ENCODE results near the gene PLXNC1.
"Not testable (repeated sequence)": the region's sequence is repeated elsewhere in the genome, so short reads cannot be mapped to it uniquely, and the experiment has no call there.

Gene PLXNC1

DNA sequence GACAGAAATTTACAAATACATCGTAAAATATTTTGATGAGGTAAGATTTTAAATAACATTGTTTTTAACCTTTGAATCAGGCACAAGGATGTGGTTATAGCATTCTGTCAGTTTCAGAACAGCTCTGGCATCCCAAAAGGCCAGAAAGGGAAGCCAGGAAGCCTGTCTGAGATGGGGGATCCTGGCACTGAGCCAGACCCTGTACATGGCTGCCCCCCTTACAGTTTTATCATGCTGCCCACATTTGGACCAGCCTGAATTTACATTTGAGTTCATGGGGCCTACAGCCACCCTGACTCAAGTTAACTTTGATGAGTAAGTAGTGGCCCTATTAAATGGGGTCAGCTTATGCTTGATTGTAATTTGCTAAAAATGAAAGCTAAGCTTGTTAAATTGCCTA lies 155.6 kb downstream of the PLXNC1 start:
- DNase-seq (ENCODE audit: low read depth) = no peak

DNA sequence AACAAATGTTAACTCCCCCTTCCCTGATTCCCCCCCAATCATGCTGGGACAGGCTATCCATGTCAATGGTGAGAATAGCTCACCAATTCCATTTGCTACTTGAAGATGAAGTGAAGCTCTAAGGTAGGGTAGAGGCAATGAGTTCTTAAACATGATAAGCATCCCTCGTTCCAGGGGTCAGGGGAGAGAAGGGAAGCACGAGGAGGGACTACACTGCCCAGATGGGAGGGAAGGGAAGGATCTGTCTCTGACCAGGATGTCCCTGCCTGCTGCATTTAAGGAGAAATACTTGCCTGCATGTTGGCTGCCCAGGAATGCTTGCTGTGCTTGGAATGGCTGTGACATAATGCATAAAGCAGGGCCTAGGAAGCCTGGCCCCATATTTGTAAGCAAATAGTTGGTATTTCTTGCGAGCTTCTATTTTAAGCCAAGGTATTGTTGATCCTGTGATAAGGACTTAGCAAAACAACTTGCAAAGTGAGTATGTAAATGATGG lies 156.2 kb downstream of the PLXNC1 start:
- peak; percentile 20 for DNase-seq (ENCODE audit: low read depth)

GRCh38 chr12:94305130-94305957 lies 157.0 kb downstream of the PLXNC1 start:
- no peak for DNase-seq (ENCODE audit: low read depth)

GRCh38 chr12:94308612-94309011 lies 160.2 kb downstream of the PLXNC1 start:
- no peak for DNase-seq (ENCODE audit: low read depth)

GRCh38 chr12:94309373-94309772 lies 161.0 kb downstream of the PLXNC1 start:
- DNase-seq (ENCODE audit: low read depth) = no peak

DNA sequence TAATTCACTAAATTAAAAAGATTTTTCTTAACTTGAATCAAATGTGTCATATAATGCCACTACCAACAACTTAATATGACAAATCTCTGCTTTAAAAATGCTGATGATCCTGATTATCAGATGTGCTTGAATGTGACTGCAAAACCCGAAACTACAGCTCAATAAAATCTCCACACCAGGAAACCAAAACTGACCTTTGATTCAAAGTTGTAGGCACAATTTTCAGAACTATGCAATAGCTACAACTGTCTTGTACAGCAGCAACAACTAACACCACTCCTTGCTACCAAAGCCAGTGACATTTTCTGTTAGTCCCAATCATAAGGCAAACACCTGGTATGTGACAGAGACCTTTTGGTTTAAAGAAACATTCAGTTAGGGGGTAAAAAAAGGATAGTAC lies 164.0 kb downstream of the PLXNC1 start:
- DNase-seq (ENCODE audit: low read depth) = no peak

GRCh38 chr12:94316600-94316999 lies 168.2 kb downstream of the PLXNC1 start:
- not testable (repeated sequence) for DNase-seq (ENCODE audit: low read depth)

DNA sequence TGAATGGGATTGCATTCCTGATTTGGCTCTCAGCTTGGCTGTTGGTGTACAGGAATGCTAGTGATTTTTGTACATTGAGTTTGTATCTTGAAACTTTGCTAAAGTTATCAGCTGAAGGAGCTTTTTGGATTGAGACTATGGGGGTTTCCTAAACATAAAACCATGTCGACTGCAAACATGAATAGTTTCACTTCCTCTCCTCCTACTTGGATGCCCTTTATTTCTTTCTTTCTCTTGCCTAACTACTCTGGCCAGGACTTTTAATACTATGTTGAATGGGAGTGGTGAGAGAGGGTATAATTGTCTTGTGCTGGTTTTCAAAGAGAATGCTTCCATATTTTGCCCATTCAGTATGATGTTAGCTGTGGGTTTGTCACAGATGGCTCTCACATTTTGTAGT lies 169.8 kb downstream of the PLXNC1 start:
- DNase-seq (ENCODE audit: low read depth) = no peak

- DNase-seq (ENCODE audit: low read depth) = no peak
Measured at GRCh38 chr12:94320109-94320508, 171.7 kb downstream of the PLXNC1 start.

DNA sequence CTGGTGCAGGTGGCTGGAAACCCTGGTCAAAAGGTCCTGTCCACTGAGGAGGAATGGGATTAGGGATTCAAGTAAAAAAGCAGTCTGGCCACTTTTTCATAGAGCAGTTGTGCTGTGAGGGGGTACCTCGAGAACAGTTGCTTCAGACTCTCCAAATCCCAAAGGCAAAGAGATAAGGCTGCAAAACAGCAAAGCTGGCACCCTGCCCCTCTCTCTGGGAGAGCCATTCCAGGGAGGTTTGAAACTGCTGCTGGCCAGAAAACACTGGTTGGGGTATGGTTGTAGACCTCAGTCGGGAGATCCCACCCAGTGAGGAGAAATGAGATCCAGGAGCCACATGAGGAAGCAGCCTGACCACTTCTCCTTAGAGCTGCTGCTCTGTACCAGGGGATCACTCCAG lies 174.0 kb downstream of the PLXNC1 start:
- no peak for DNase-seq (ENCODE audit: low read depth)

GRCh38 chr12:94326234-94326633 lies 177.9 kb downstream of the PLXNC1 start:
- no peak for DNase-seq (ENCODE audit: low read depth)

GRCh38 chr12:94326727-94327126 lies 178.3 kb downstream of the PLXNC1 start:
- peak; percentile 51 for DNase-seq (ENCODE audit: low read depth)

GRCh38 chr12:94327809-94328208 lies 179.4 kb downstream of the PLXNC1 start:
- no peak for DNase-seq (ENCODE audit: low read depth)

DNA sequence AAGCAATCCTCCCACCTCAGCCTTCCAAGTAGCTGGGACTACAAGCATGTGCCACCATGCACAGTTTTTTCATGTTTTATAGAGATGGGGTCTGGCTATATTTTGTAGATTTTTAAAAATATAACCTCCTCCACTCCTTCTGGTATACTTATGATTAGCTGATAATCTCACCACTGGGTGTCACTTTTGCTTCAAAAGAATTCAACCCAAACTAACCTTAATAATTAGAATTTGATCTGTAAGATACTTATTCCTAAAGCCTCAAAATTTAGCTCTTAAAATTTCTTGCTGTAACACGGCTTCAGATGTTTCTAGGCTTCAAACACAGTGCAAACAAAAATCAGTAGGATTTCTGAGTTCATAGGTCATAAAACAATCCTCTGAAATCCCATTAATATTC lies 181.0 kb downstream of the PLXNC1 start:
- DNase-seq (ENCODE audit: low read depth) = no peak

- DNase-seq (ENCODE audit: low read depth) = no peak
Measured at GRCh38 chr12:94333396-94333795, 185.0 kb downstream of the PLXNC1 start.

DNA sequence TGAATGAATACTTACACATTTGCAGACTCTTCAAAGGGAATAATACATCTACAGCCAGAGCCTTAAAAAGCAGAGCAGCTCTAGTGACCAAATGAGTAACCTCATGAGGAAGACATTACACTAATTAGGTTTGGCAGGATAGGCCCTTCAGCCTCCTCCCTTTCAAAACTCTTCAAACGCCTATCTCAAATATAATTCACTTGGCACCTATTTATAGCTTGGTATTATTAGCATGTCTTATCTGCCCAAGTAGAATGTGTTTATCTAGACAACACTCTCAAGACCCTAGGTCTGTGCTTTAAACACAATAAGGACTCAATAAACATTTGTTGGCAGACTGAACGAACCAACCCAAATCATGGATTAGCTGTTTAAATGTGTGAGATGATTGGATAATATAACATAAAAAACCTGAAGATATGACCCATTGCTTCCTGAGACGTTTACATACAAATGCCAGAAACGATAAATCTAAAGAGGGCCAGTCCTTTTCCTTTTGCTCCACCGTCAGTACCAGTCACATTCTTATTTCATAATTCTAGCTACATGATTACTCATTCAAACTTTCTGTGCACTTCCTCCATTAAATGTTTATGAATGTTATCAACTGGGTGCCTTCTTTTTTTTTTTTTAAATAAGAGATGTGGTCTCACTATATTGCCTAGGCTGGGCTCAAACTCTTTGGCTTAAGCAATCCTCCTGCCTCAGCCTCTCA lies 188.0 kb downstream of the PLXNC1 start:
- DNase-seq (ENCODE audit: low read depth) = no peak

- DNase-seq (ENCODE audit: low read depth) = no peak
Measured at GRCh38 chr12:94338006-94338794, 189.8 kb downstream of the PLXNC1 start.

DNA sequence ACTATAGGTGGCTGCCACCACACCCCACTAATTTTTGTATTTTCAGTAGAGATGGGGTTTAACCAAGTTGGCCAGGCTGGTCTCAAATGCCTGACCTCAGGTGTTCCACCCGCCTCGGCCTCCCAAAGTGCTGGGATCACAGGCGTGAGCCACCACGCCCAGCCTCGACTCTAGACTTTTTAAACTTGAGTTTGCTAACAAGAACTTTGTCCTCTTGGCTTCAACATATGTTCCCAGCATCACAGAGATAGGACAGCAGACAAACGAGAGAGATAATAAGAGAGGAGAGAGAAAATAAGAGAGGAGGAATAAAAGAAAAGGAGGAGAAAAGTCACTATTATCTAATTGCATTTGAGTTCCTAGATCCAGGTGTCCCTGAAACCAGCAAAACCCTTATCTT lies 192.2 kb downstream of the PLXNC1 start:
- DNase-seq (ENCODE audit: low read depth) = no peak

- DNase-seq (ENCODE audit: low read depth) = no peak
Measured at GRCh38 chr12:94353130-94353529, 204.8 kb downstream of the PLXNC1 start.

All from HS-27A (cell line).